GM18951 (cell line): ENCODE measurements around the gene RFXANK.

Experiments
- POLR2A ChIP-seq: IDR thresholded peaks from 4 replicates; pipeline ENCODE4 v1.6.1; 2011; ENCODE audit warnings: mild to moderate bottlenecking; ENCODE audit not compliant: insufficient read length, insufficient read depth; ENCODE audit errors: extremely low read depth
- in situ Hi-C: fragments of 300-500 bp; cut with MboI; formaldehyde crosslinking; loops from one replicate; pipeline ENCODE4 v1.12.0; 2022; ENCODE audit warnings: low sequenced_read_pairs, mixed read lengths, inconsistent platforms; ENCODE audit not compliant: unreplicated experiment

The RFXANK gene

GRCh38 chr19:19239675-19240074 is 47.6 kb downstream of the RFXANK start:
- no peak for TF ChIP-seq POLR2A
- in situ Hi-C loops = no loop called here

- in situ Hi-C loops = no loop called here
These were observed 48.4 kb downstream of the RFXANK start for GRCh38 chr19:19240476-19240875.

GRCh38 chr19:19250196-19250801 is 58.2 kb downstream of the RFXANK start:
- in situ Hi-C loops = no loop called here
- TF ChIP-seq POLR2A = no peak

More at GRCh38 chr19:19240476-19240875, 48.4 kb downstream of the RFXANK start:
- TF ChIP-seq POLR2A = no peak
